K562 (cell line): ENCODE measurements around the gene ZBTB18. TPM values are rescaled to one million over a fixed set of nuclear protein-coding genes. Genes with fewer than 3 reads are reported as not detected.

Experiments used
- BCLAF1 ChIP-seq, 2 experiments: fragments of 450-650 bp in 1 of 2; IDR thresholded peaks; 2 replicates each; pipeline ENCODE4 v1.6.1; 2011 to 2017; ENCODE audit warnings: low read depth in 2 of 2, antibody characterized with exemption in 1 of 2, borderline replicate concordance in 1 of 2, low read length in 1 of 2, mild to moderate bottlenecking in 1 of 2, mixed read lengths in 1 of 2; ENCODE audit not compliant: control insufficient read depth in 1 of 2
- HDAC6 ChIP-seq: IDR thresholded peaks from 2 replicates; pipeline ENCODE4 v1.6.1; 2012; ENCODE audit warnings: low read depth, mild to moderate bottlenecking, control low read depth, inconsistent platforms, low read length, moderate library complexity
- MGA ChIP-seq: fragments of 450-650 bp; IDR thresholded peaks from 2 replicates; pipeline ENCODE4 v1.6.1; 2016; ENCODE audit warnings: mild to moderate bottlenecking, moderate library complexity
- SIX5 ChIP-seq, 2 experiments: IDR thresholded peaks; 2 replicates each; pipeline ENCODE4 v1.6.1; 2011; ENCODE audit warnings: low read length in 2 of 2, borderline replicate concordance in 1 of 2, low read depth in 1 of 2, mild to moderate bottlenecking in 1 of 2, moderate library complexity in 1 of 2; ENCODE audit not compliant: insufficient read depth in 1 of 2
- SMAD4 ChIP-seq: fragments of 250-450 bp; sonication (Bioruptor Pico); conservative IDR thresholded peaks from 2 replicates; pipeline ENCODE4 v1.8.0; 2021; ENCODE audit warnings: inconsistent platforms, mild to moderate bottlenecking, moderate library complexity
- ZBTB7A ChIP-seq: IDR thresholded peaks from 2 replicates; pipeline ENCODE4 v1.6.1; 2011; ENCODE audit warnings: low read depth, mild to moderate bottlenecking, low read length, moderate library complexity, borderline replicate concordance; ENCODE audit not compliant: control insufficient read depth
- ZFP91 ChIP-seq: sonication (generic); formaldehyde crosslinking; IDR thresholded peaks from 2 replicates; pipeline ENCODE4 v1.8.0; 2022; ENCODE audit warnings: mild to moderate bottlenecking, missing genetic modification reagents
- ZNF232 ChIP-seq: sonication (generic); formaldehyde crosslinking; IDR thresholded peaks from 2 replicates; pipeline ENCODE4 v1.8.0; 2022; ENCODE audit warnings: mild to moderate bottlenecking, missing genetic modification reagents
- ZNF668 ChIP-seq: fragments of 250-450 bp; sonication (Bioruptor Pico); IDR thresholded peaks from 2 replicates; pipeline ENCODE4 v1.8.0; 2022; ENCODE audit warnings: mild to moderate bottlenecking, inconsistent platforms
- polyA plus RNA-seq, 8 experiments: library from polyadenylated mRNA; depleted of rRNA in 4 of 8; stranded (reverse) in 5 of 8; unstranded in 3 of 8; fragments of >200 nt; fragmentation: Nextera tagmentation in 2 of 8; fragmentation: Illumina TruSeq in 1 of 8; extraction: Ambion mirVana in 2 of 8; extraction: Trizol in 1 of 8; gene quantifications; 2 replicates each; pipeline versions ENCODE4 v1.2.1 to v1.2.3, GENCODE V29; 2011 to 2014; ENCODE audit warnings: inconsistent platforms in 1 of 8, missing spikeins in 1 of 8
- total RNA-seq, 7 experiments: library from RNA; depleted of rRNA in 6 of 7; stranded (reverse); fragments of >200 nt in 6 of 7; fragmentation: Illumina TruSeq in 2 of 7; extraction: Trizol in 2 of 7; gene quantifications; 2 replicates each; pipeline versions ENCODE4 v1.2.1 to v1.2.3, GENCODE V29; 2011 to 2021; ENCODE audit warnings: low replicate concordance in 1 of 7

Gene ZBTB18
- total and polyA plus RNA-seq, 9 of the 15 experiments (the other 6 are each of a cell fraction or from before 2014, with no cell fraction given), result 0.13 to 2.6 (median 1.6) TPM

GRCh38 chr1:244047621-244048255 lies 3.3 kb upstream of the ZBTB18 start (continued):
- no peak for TF ChIP-seq ZFP91 (CRISPR knock-in tag)
- TF ChIP-seq ZNF232 (CRISPR knock-in tag), result 0 out of 2 replicates have a peak, but pooled peaks have one; percentile 5
- TF ChIP-seq MGA, result peak; percentile 53
- no peak for TF ChIP-seq HDAC6
- TF ChIP-seq SMAD4 (CRISPR knock-in tag), result peak; percentile 77; the same call in 1 of the 2 replicates
- TF ChIP-seq BCLAF1 (IDR thresholded peaks at IDR 0.05; ENCODE audit: borderline replicate concordance in 1 of 2, control insufficient read depth in 1 of 2, low read depth in 2 of 2, low read length in 1 of 2), result no peak
- TF ChIP-seq ZNF668, result 0 out of 2 replicates have a peak, but pooled peaks have one; percentile 6
- no peak for TF ChIP-seq SIX5 (IDR thresholded peaks at IDR 0.05; ENCODE audit: borderline replicate concordance in 1 of 2, insufficient read depth in 1 of 2, low read depth in 1 of 2, low read length in 2 of 2)
- TF ChIP-seq ZBTB7A, result peak; percentile 43; the same call in 1 of the 2 replicates
